ENCODE measurements around the gene HDAC11.
"Not testable (repeated sequence)": the region's sequence is repeated elsewhere in the genome, so short reads cannot be mapped to it uniquely, and the experiment has no call there.

DNA sequence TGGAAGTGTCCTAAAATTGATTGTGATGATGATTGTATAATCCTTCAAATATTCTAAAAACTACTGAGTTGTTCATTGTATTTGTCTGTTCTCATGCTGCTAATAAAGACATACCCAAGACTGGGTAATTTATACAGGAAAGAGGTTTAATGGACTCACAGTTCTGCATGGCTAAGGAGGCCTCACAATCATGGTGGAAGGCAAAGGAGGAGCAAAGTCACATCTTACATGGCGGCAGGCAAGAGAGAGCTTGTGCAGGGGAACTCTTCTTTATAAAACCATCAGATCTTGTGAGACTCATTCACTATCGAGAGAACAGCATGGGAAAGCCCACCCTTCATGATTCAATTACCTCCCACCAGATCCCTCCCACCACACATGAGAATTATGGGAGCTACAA is 41.6 kb downstream of the HDAC11 start:
- TF ChIP-seq CTCF (conservative IDR thresholded peaks at IDR 0.05 in 1 of 2, IDR thresholded peaks at IDR 0.05 in 1 of 2; ENCODE audit: low read depth in 1 of 2, low read length in 2 of 2); EZH2 (IDR thresholded peaks at IDR 0.05; ENCODE audit: low read length, missing control alignments): not testable (repeated sequence)

Data from fibroblast of lung (primary cell).